H7 (cell line): ENCODE results near the gene DDX31. TPM values are rescaled to one million over a fixed set of nuclear protein-coding genes. Genes with fewer than 3 reads are reported as not detected.

Source experiments
- DNase-seq: peaks from one replicate; pipeline ENCODE4 v3.0.0; 2012
- H3K27me3 ChIP-seq: 2 replicates; pipeline ENCODE4 v1.6.0; 2011; ENCODE audit warnings: mild to moderate bottlenecking, low read length; ENCODE audit not compliant: control insufficient read depth, insufficient read depth
- H3K36me3 ChIP-seq: replicated peaks from 2 replicates; pipeline ENCODE4 v1.5.1; 2011; ENCODE audit warnings: low read length; ENCODE audit not compliant: control insufficient read depth, insufficient read depth
- H3K4me3 ChIP-seq: 2 replicates; pipeline ENCODE4 v1.5.1; 2011; ENCODE audit warnings: low read depth, mild to moderate bottlenecking, control low read depth, low read length, moderate library complexity; ENCODE audit not compliant: insufficient read depth
- total RNA-seq: library from RNA; depleted of rRNA; stranded (reverse); fragments of >200 nt; shearing (Covaris generic); gene quantifications from 2 replicates; pipeline ENCODE4 v1.2.3, GENCODE V29; 2014

DDX31 gene
- total RNA-seq, 1 experiment from 2014 or later, result 28.9 TPM

- peaks cover 15% of the 10 kb centered on the region for H3K36me3 ChIP-seq
- no peak overlapping the region for H3K4me3 ChIP-seq
- no peaks in the 10 kb centered on the region for H3K27me3 ChIP-seq
- DNase-seq, result no peak
These were observed 55.5 kb downstream of the DDX31 start for GRCh38 chr9:132614324-132614723.

GRCh38 chr9:132610661-132611060 is 59.1 kb downstream of the DDX31 start:
- Histone ChIP-seq H3K4me3 (no peak overlapping the region), H3K36me3 (peaks cover 14% of the 10 kb centered on the region), H3K27me3 (no peaks in the 10 kb centered on the region)
- no peak for DNase-seq

- DNase-seq, result no peak
- Histone ChIP-seq H3K27me3 (no peaks in the 10 kb centered on the region), H3K36me3 (peaks cover 12% of the 10 kb centered on the region), H3K4me3 (no peak overlapping the region)
These were observed 60.0 kb downstream of the DDX31 start for GRCh38 chr9:132609829-132610228.

DNA sequence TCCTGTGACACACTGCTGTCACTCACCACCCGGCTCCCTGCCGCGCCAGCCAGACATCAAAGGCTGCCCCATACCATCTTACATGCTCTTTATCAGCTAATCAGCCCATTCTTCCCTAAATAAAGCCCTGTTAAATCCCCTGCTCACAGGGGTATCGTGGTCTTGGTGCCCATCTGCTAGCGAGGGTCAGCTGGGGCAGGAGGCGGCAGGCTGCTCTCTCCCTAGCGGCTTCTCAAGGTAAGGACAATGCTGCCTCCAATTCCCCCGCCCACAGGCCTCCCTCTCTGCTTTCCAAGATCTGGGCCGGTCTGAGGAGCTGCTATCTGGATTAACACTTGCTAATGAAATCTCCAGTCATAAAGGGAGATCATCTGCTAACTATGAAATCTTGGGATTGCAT is 60.6 kb downstream of the DDX31 start:
- Histone ChIP-seq H3K36me3 (peaks cover 12% of the 10 kb centered on the region), H3K27me3 (no peaks in the 10 kb centered on the region)
- DNase-seq, result no peak

GRCh38 chr9:132606066-132606465 is 63.7 kb downstream of the DDX31 start:
- Histone ChIP-seq H3K4me3 (no peak overlapping the region), H3K27me3 (no peaks in the 10 kb centered on the region), H3K36me3 (peaks cover 5% of the 10 kb centered on the region)
- DNase-seq, result no peak

More for the DNA sequence above, 60.6 kb downstream of the DDX31 start:
- no peak overlapping the region for H3K4me3 ChIP-seq

GRCh38 chr9:132605387-132605786 is 64.4 kb downstream of the DDX31 start:
- Histone ChIP-seq H3K27me3 (no peaks in the 10 kb centered on the region), H3K4me3 (no peak overlapping the region), H3K36me3 (peaks cover 6% of the 10 kb centered on the region)
- DNase-seq, result no peak

DNA sequence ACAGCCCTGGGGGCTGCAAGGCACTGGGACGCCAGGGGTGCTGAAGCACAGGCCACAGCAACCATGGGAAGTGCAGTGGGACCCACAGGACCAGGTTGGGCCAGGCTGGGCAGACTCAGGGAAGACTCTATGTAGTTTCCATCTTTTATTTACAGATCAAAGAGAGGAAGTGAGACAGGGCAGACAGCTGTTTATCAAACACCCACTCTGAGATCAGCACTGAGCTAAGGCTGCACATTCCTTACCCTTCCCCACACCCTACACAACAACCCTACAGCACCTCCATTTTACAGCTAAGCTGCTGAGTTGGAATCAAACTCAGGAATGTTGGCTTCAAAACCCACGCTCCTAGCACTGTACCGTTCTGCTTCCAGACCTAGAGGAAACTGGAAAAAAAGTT is 67.6 kb downstream of the DDX31 start:
- H3K4me3 ChIP-seq, result no peak overlapping the region
- peaks cover 3% of the 10 kb centered on the region for H3K36me3 ChIP-seq
- DNase-seq, result no peak
- H3K27me3 ChIP-seq, result no peaks in the 10 kb centered on the region

DNA sequence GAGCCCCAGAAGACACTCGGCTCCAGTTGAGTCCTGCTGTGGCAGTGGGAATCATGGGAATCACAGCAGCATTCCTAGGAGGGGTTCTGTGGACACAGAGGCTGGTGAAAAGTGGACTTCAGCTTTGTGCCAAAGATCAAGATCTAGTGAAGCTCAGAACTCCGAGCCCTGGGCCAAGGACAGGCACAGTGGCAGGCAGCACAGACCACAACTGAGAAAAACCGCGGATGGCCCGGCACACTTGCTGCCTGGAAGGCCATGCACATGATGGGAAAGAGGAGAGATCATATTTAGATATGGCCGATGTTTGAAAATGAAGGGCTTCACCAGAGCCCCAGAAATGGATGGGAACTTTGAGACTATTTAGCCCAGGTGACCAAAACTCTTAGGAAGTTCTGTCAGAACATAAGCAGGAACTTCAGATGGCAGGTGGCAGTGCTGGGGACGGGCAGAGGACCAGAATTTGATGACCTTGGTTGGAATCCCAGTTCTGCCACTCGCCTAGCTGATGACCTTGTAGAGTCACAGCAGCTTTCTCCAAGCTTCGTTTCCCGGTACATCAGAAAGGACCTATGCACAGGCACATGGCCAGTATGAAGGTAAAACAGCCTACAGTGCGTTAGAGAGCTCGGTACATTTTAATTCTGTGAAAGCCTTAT is 69.3 kb downstream of the DDX31 start:
- Histone ChIP-seq H3K36me3 (peaks cover 2% of the 10 kb centered on the region), H3K4me3 (no peak overlapping the region), H3K27me3 (no peaks in the 10 kb centered on the region)
- no peak for DNase-seq

- no peak for DNase-seq
- Histone ChIP-seq H3K36me3 (peaks cover 2% of the 10 kb centered on the region), H3K27me3 (peaks cover 11% of the 10 kb centered on the region), H3K4me3 (no peak overlapping the region)
These were observed 72.6 kb downstream of the DDX31 start for GRCh38 chr9:132597073-132597775.

GRCh38 chr9:132596200-132596599 is 73.6 kb downstream of the DDX31 start:
- no peak for DNase-seq
- H3K4me3 ChIP-seq, result no peak overlapping the region
- H3K36me3 ChIP-seq, result peaks cover 2% of the 10 kb centered on the region
- peaks cover 18% of the 10 kb centered on the region for H3K27me3 ChIP-seq

DNA sequence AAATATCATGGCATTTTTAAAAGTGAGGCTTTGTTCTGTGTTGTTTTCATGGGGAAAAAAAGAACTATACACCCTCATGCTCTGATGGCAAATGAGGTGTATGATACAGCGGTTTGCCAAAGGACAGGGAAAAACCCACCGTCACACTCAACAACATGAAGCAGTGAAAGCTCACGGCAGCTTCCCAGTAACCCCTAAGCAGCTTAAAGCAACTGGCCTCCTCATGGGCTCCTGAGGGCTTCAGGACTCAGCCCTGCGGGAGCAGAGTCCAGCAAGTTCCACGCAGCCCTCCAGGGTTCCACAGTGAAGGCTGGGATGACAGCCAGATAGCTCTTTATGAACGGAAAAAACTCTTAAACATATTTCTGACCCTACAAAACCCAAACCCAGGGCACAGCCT is 74.5 kb downstream of the DDX31 start:
- peaks cover 26% of the 10 kb centered on the region for H3K27me3 ChIP-seq
- peak; percentile 31 for DNase-seq
- H3K36me3 ChIP-seq, result no peaks in the 10 kb centered on the region; the same call in 1 of the 2 replicates
- H3K4me3 ChIP-seq, result no peak overlapping the region

GRCh38 chr9:132594412-132594811 is 75.4 kb downstream of the DDX31 start:
- Histone ChIP-seq H3K4me3 (no peak overlapping the region), H3K27me3 (peaks cover 35% of the 10 kb centered on the region), H3K36me3 (no peaks in the 10 kb centered on the region)
- DNase-seq, result no peak

DNA sequence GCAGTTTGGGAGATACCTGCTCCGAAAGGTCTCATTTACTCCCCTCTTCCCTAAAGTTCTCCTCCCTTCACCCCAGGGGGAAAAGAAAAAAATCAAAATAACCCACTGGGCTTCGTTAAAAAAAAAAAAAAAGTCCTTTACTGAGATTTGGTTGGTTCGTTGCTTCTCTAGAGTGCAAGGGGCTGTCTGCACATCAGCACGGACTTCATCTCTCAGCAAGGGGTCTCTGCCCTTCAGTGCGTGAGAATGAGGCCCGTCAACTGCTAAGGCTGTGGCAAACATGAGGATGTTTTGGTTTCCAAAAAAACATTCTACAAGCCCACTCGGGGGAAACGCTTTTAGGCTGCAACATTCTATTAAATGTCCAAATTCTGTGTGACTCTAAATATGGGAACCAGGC is 77.3 kb downstream of the DDX31 start:
- Histone ChIP-seq H3K27me3 (peaks cover 55% of the 10 kb centered on the region), H3K4me3 (peak overlapping the region; percentile 3; the same call in 1 of the 2 replicates), H3K36me3 (no peaks in the 10 kb centered on the region)
- no peak for DNase-seq

DNA sequence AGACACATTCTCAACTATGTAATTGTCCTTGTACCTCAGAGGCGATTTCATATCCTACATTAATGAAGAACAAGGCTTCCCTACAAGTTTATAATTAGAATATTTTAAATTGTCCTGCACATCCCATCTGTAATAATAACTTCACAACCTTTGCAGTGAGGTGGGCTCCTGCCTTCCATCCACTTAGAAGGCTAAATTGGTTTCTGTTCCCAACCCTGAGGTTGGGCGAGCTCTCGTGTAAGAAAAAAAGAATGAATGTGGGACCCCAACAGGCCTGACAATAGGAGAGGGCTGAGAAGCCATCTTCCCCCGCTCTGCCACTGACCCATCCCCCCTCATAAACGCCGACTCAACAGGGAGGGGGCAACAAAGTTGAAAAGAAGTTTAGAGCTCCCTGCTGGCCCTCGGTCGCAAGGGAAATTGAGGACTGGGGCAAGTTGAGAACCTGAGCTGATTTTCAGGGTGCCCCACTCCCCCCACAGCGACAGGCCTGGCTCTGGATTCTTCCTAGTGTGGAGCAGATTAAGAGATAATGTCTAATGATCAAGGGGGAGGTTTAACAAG is 78.0 kb downstream of the DDX31 start:
- no peaks in the 10 kb centered on the region for H3K36me3 ChIP-seq
- H3K27me3 ChIP-seq, result peaks cover 61% of the 10 kb centered on the region
- peak overlapping the region; percentile 3; the same call in 1 of the 2 replicates for H3K4me3 ChIP-seq
- peak; percentile 84 for DNase-seq

- peaks cover 67% of the 10 kb centered on the region for H3K27me3 ChIP-seq
- DNase-seq, result peak; percentile 91
- peak overlapping the region; percentile 27; the same call in 1 of the 2 replicates for H3K4me3 ChIP-seq
- no peaks in the 10 kb centered on the region for H3K36me3 ChIP-seq
These were observed 78.5 kb downstream of the DDX31 start for GRCh38 chr9:132591244-132591643.
